Heart left ventricle (tissue), 16 donors: ENCODE data around the gene SH3BP5. TPM values are rescaled to one million over a fixed set of nuclear protein-coding genes. Genes with fewer than 3 reads are reported as not detected.

Experiments used
- ATAC-seq, 4 donors: fragments of 200-7000 bp; cut with Tn5 transposase; one replicate each; pipeline ENCODE4 v1.9.1; 2020 to 2022; ENCODE audit warnings: moderate library complexity in 4 of 4, mild to moderate bottlenecking in 3 of 4, moderate number of reproducible peaks in 1 of 4
- DNase-seq, 5 donors: peaks; one replicate each; pipeline ENCODE4 v3.0.0-alpha.2; 2020
- H3K27ac ChIP-seq, 12 donors: fragments of 200-600 bp; sonication (generic) in 4 of 12; one replicate each; pipeline versions ENCODE4 v1.5.0 to v1.8.0; 2016 to 2022; ENCODE audit warnings: mild to moderate bottlenecking in 2 of 12
- H3K27me3 ChIP-seq, 9 donors: fragments of 200-600 bp; sonication (generic) in 2 of 9; one replicate each; pipeline versions ENCODE4 v1.5.1 to v1.8.0; 2016 to 2022; ENCODE audit warnings: mild to moderate bottlenecking in 3 of 9
- H3K36me3 ChIP-seq, 9 donors: fragments of 200-600 bp; sonication (generic) in 2 of 9; one replicate each; pipeline versions ENCODE4 v1.5.0 to v1.8.0; 2018 to 2022; ENCODE audit warnings: mild to moderate bottlenecking in 2 of 9
- H3K4me1 ChIP-seq, 12 donors: fragments of 200-600 bp; sonication (generic) in 4 of 12; one replicate each; pipeline versions ENCODE4 v1.5.0 to v1.8.0; 2016 to 2022; ENCODE audit warnings: mild to moderate bottlenecking in 3 of 12
- H3K4me3 ChIP-seq, 12 donors: fragments of 200-600 bp; sonication (generic) in 4 of 12; one replicate each; pipeline versions ENCODE4 v1.5.0 to v1.8.0; 2017 to 2022; ENCODE audit warnings: mild to moderate bottlenecking in 9 of 12, moderate library complexity in 4 of 12
- H3K9me3 ChIP-seq, 12 donors: fragments of 200-600 bp; sonication (generic) in 4 of 12; one replicate each; pipeline versions ENCODE4 v1.5.0 to v1.8.0; 2016 to 2022; ENCODE audit warnings: mild to moderate bottlenecking in 1 of 12
- CTCF ChIP-seq, 12 donors: fragments of 200-600 bp; sonication (generic) in 4 of 12; IDR thresholded peaks; one replicate each; pipeline versions ENCODE4 v1.5.0 to v1.8.0; 2018 to 2022; ENCODE audit warnings: antibody characterized with exemption in 12 of 12, mild to moderate bottlenecking in 5 of 12
- POLR2A ChIP-seq, 2 donors: fragments of 450-650 bp; IDR thresholded peaks; one replicate each; pipeline ENCODE4 v1.6.1; 2017; ENCODE audit warnings: antibody characterized with exemption in 2 of 2, mild to moderate bottlenecking in 2 of 2, moderate library complexity in 2 of 2
- WGBS, 4 donors: extraction: QIAGEN DNeasy Blood & Tissue Kit in 2 of 4; methylation state at CpG; one replicate each; pipeline versions ENCODE4 v1.1.5 to v1.1.7; 2013 to 2018; 5-methylcytosine and 5-hydroxymethylcytosine counted together
- intact Hi-C, 10 donors: fragments of 100-400 bp; cut with DNase I; formaldehyde crosslinking; loops; one replicate each; pipeline versions ENCODE4 v1.11.1 to v1.14.2; 2022
- polyA plus RNA-seq, 2 donors: library from polyadenylated mRNA; stranded (reverse); fragments of 200-250 nt; gene quantifications; one replicate each; pipeline ENCODE4 v1.2.3, GENCODE V29; 2013
- total RNA-seq, 9 donors: library from RNA; depleted of rRNA in 2 of 9; stranded (reverse); fragments of >200 nt in 2 of 9; fragmentation: NEBNext Ultra II Directional in 3 of 9; extraction: Animal tissue kit (Norgen Biotek cat#: 25700) in 3 of 9; gene quantifications; one replicate each; pipeline versions ENCODE4 v1.1.0 to v1.2.4, GENCODE V29; 2016 to 2023
- donor health status: ischemic (EF 13 %, LVEDD 7.1; RV severe dilation, severe dysfunction).
- donor health status: healthy with polysubstance abuse.
- donor health status: DM: no; HTN: yes; CAD: no.
- donor health status: DM: no; HTN: no; CAD: no.
- donor health status: ischemic (EF 25% LVEDD 6.9; RV normal size, moderate dysfunction).
- donor health status: ischemic (EF 25% LVEDD 5.7; RV mildly dilated, moderate dysfunction).
- donor health status: healthy.
- donor health status: DM: yes; HTN: yes; CAD: no.
- donor health status: ischemic (EF 35%, LVEDD 5.7; RV mildly dilated, moderate dysfunction).
- donor health status: nonischemic (EF 11% LVEDD 7.7; RV severe dilation, severe dysfunction).
- donor health status: DM: yes; HTN: yes; CAD: no.
- donor health status: PGD.
- donor health status: ischemic (EF 29% LVEDD 5.4; RV normal size, mild dysfunction).
- donor health status: nonischemic (EF 23%, LVEDD 6.1; RV moderate dilation, normal function).

The SH3BP5 gene
- total and polyA plus RNA-seq, 11 donors, result 4.9 to 28.6 (median 9.9) TPM

DNA sequence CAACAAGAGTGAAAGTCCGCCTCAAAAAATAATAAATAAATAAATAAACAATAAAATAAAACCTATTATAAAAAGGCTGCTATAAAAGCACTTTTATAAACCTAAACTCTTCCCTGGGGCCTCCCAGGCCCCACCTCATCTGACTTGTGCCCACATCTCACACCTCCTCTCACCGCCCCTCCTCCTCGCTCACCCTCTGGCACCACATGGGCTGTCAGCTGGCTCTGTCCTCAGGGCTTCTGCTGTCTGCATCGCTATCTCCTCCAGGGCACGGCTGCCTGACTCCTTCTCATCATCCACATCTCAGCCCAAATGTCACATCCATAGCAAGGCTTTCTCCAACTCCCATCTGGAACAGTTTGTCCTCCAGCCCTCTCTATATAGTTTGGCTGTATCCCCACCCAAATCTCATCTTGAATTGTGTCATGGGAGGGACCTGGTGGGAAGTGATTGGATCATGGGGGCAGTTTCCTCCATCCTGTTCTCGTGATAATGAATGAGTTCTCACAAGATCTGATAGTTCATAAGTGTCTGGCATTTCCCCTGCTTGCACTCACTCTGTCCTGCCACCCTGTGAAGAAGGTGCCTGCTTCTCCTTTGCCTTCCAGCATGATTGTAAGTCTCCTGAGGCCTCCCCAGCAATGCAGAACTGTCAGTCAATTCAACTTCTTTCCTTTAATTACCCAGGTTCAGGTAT is 8.8 kb upstream of the SH3BP5 start:
- Histone ChIP-seq H3K9me3 (peaks cover 0 to 7% (median 0%) of the 10 kb centered on the region in 12 donors), H3K4me1 (peaks cover 0 to 26% (median 0%) of the 10 kb centered on the region in 12 donors), H3K27me3 (no peaks in the 10 kb centered on the region), H3K36me3 (no peaks in the 10 kb centered on the region), H3K4me3 (no peak overlapping the region), H3K27ac (no peak overlapping the region)
- WGBS, 4 donors, result 64 to 75% (median 69%) methylated on average over 6 of the region's 6 CpGs
- TF ChIP-seq POLR2A (IDR thresholded peaks at IDR 0.05) (no peak), CTCF (IDR thresholded peaks at IDR 0.05) (no peak)
- ATAC-seq (peak in 2 of 4 donors; percentile 39 to 54), DNase-seq (no peak)
- intact Hi-C loops, result no loop called here

DNA sequence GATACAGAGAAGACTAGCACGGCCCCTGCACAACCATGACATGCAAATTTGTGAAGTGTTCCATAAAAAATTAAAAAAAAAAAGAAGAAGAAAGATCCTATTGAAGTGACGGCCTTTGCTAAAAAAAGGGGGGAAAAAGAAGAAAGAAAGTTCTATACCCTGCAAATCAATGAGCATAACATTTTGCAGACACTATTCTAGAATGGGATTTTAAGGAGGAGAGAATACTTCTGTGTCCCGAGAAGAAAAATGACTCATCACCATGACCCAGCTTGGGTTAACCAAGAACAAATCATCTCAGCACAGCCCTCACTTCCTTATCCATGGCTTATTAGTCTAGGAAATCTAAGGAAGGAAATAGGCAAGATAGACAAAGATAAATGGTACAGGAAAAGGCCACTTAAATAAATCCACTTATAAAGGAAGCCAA is 7.4 kb upstream of the SH3BP5 start:
- TF ChIP-seq POLR2A (IDR thresholded peaks at IDR 0.05), result no peak
- no peak for TF ChIP-seq CTCF (IDR thresholded peaks at IDR 0.05)
- ATAC-seq (peak in 3 of 4 donors; percentile 43 to 52 (median 48)), DNase-seq (no peak)
- H3K4me3 ChIP-seq, result no peak overlapping the region
- H3K27me3 ChIP-seq, result no peaks in the 10 kb centered on the region
- H3K9me3 ChIP-seq, result peaks cover 0 to 7% (median 0%) of the 10 kb centered on the region in 12 donors
- H3K4me1 ChIP-seq, result peaks cover 0 to 26% (median 0%) of the 10 kb centered on the region in 12 donors
- 65 to 77% (median 71%) methylated on average over 3 of the region's 3 CpGs for WGBS, 4 donors
- H3K36me3 ChIP-seq, result no peaks in the 10 kb centered on the region
- intact Hi-C loops, result loop anchor here in 1 of 10 donors (2.0 kb wide), 1 partner anchor 31 kb away; no protein-coding TSS in a partner anchor
- H3K27ac ChIP-seq, result no peak overlapping the region

DNA sequence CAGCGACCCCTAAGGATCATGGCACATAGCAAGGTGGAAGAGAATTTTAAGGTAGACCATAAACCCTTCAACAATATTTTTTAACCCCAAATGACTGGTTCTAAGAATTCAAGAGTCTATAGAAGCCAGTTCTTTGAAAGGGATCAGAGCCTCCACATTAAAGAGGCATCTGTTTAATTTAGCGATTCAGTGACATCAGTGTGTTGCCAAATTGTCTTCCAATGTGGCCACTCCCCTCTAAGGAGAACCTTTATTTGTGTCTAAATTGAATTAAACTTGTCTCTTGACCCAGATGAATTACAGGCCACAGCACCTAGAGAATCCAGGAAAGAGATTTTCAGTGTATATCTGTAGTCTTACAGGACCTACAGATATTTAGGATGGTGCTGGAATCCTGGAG is 6.6 kb upstream of the SH3BP5 start:
- Histone ChIP-seq H3K4me3 (no peak overlapping the region), H3K4me1 (peaks cover 0 to 26% (median 0%) of the 10 kb centered on the region in 12 donors), H3K27ac (no peak overlapping the region), H3K27me3 (no peaks in the 10 kb centered on the region), H3K9me3 (peaks cover 0 to 7% (median 0%) of the 10 kb centered on the region in 12 donors), H3K36me3 (no peaks in the 10 kb centered on the region)
- intact Hi-C loops, result loop anchor here in 1 of 10 donors (2.0 kb wide), 1 partner anchor 32 kb away; no protein-coding TSS in a partner anchor
- no peak for DNase-seq
- WGBS, 4 donors, result 88 to 95% (median 92%) methylated on average over 2 of the region's 2 CpGs
- TF ChIP-seq POLR2A (IDR thresholded peaks at IDR 0.05) (no peak), CTCF (IDR thresholded peaks at IDR 0.05) (no peak)
- no peak for ATAC-seq

DNA sequence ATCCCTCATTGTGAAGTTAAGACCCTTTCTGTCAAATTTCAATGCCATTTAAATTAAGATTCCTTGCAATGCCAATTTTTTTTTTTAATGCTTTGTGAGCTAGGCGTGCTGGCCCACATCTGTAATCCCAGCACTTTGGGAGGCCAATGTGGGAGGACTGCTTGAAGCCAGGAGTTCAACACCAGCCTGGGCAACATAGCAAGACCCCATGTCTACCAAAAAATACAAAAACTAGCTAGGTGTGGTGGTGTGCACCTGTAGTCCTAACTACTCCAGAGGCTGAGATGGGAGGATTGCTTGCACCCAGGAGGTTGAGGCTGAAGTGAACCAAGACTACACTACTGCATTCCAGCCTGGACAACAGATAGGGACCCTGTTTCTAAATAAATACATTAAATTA is 5.6 kb upstream of the SH3BP5 start:
- 92 to 100% (median 95%) methylated on average over 1 of the region's 1 CpG for WGBS, 4 donors
- Histone ChIP-seq H3K9me3 (no peaks in the 10 kb centered on the region), H3K27me3 (no peaks in the 10 kb centered on the region), H3K36me3 (no peaks in the 10 kb centered on the region), H3K4me1 (peaks cover 0 to 26% (median 2%) of the 10 kb centered on the region in 12 donors), H3K27ac (no peak overlapping the region), H3K4me3 (no peak overlapping the region)
- intact Hi-C loops, result loop anchor here in 1 of 10 donors (2.0 kb wide), 1 partner anchor 33 kb away; no protein-coding TSS in a partner anchor
- no peak for ATAC-seq
- TF ChIP-seq CTCF (IDR thresholded peaks at IDR 0.05) (no peak), POLR2A (IDR thresholded peaks at IDR 0.05) (no peak)
- no peak for DNase-seq
